IPS DF 6.9 (cell line): ENCODE results near the gene TUBGCP5.
A peak's percentile ranks its signal among the peaks of the same experiment; 100 is the strongest.

Experiments used
- DNase-seq: peaks from one replicate; pipeline ENCODE4 v3.0.0-alpha.2; 2013; ENCODE audit warnings: low read depth, low spot score
- H3K27ac ChIP-seq: one replicate; pipeline ENCODE4 v1.5.1; 2013; ENCODE audit warnings: low read length, control low read depth
- H3K27me3 ChIP-seq: 2 replicates; pipeline ENCODE4 v1.6.1; 2013; ENCODE audit warnings: mild to moderate bottlenecking, low read length; ENCODE audit not compliant: control insufficient read depth, insufficient read depth
- H3K36me3 ChIP-seq: 2 replicates; pipeline ENCODE4 v1.6.1; 2013; ENCODE audit warnings: low read length; ENCODE audit not compliant: control insufficient read depth, insufficient read depth
- H3K4me1 ChIP-seq: 2 replicates; pipeline ENCODE4 v1.6.1; 2013; ENCODE audit warnings: low read length; ENCODE audit not compliant: control insufficient read depth, insufficient read depth
- H3K4me3 ChIP-seq: 2 replicates; pipeline ENCODE4 v1.5.1; 2013; ENCODE audit warnings: mild to moderate bottlenecking, low read length
- H3K9me3 ChIP-seq: 2 replicates; pipeline ENCODE4 v1.6.1; 2013; ENCODE audit warnings: low read length, inconsistent platforms; ENCODE audit not compliant: control insufficient read depth, insufficient read depth
- WGBS: extraction: QIAGEN DNeasy Blood & Tissue Kit; methylation state at CpG from one replicate; pipeline ENCODE4 v1.1.7; 2013; ENCODE audit warnings: mixed read lengths, missing lambda C conversion rate; ENCODE audit not compliant: insufficient read length, insufficient coverage; 5-methylcytosine and 5-hydroxymethylcytosine counted together

TUBGCP5 gene

DNA sequence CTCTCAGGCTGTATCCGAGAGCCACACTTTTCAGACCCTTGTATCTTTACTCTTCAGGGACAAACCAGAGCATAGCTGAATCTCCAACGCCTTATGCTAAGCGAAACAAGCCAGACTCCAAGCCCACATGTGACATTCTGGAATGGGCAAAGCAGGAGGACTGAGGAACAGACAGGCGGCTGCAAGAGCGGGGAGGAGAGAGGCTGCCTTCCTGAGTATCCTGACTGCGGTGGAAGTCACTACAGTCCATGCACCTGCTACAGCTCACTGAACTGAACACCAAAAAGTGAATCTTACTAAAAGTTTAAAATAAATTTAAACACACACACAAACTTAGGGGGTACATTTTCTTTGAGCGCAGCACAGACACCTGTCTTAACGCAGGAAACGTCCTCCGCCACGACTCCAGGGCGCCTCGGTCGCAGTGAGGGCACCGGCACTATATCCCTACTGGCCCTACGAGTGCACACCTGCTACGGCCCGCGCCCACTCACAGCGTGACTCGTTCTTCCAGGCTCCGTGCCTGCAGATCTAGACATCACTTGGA is 60.6 kb downstream of the TUBGCP5 start:
- no CpG with 5 or more reads among the region's 22 CpGs for WGBS
- Histone ChIP-seq H3K9me3 (no peaks in the 10 kb centered on the region), H3K36me3 (no peaks in the 10 kb centered on the region), H3K4me1 (peaks cover 2% of the 10 kb centered on the region; the same call in 1 of the 2 replicates), H3K27me3 (peaks cover 11% of the 10 kb centered on the region), H3K4me3 (peak overlapping the region; percentile 100; the same call in 1 of the 2 replicates), H3K27ac (no peak overlapping the region)
- no peak for DNase-seq

DNA sequence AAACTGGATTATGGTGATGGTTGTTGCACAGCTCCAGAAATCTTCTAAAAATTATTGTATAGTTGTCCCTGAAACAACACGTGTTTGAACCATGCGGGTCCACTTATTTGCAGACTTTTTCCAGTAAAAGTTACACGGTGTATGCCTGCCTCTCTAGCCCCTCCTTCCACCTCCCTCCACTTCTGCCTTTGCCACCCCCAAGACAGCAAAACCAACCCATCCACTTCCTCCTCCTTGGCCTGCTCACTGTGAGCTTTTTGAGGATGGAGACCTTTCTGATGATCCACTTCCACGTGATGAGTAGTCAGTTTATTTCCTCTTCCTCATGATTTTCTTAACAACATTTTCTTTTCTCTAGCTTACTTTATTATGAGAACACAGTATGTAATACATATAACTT is 64.6 kb downstream of the TUBGCP5 start:
- H3K27ac ChIP-seq, result no peak overlapping the region
- no peak for DNase-seq
- H3K9me3 ChIP-seq, result no peaks in the 10 kb centered on the region
- no CpG with 5 or more reads among the region's 4 CpGs for WGBS
- no peaks in the 10 kb centered on the region for H3K36me3 ChIP-seq
- no peak overlapping the region for H3K4me3 ChIP-seq
- peaks cover 8% of the 10 kb centered on the region for H3K27me3 ChIP-seq
- no peaks in the 10 kb centered on the region; the same call in 1 of the 2 replicates for H3K4me1 ChIP-seq

DNA sequence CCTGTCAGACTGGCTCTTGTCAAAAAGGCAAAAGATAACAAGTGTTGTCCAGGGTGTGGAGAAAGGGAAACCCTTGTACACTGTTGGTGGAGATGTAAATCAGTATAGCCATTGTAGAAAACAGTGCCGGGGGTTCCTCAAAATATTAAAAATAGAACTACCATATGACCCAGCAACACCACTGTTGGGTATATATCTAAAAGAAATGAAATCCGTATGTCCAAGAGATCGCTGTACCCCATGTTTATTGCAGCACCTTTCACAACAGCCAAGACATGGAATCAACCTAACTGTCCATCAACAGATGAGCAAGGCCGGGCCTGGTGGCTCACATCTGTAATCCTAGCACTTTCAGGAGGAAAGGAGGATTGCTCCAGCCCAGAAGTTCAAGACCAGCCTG is 65.4 kb downstream of the TUBGCP5 start:
- DNase-seq, result no peak
- Histone ChIP-seq H3K36me3 (no peaks in the 10 kb centered on the region), H3K4me3 (no peak overlapping the region), H3K27ac (no peak overlapping the region), H3K27me3 (peaks cover 5% of the 10 kb centered on the region), H3K9me3 (no peaks in the 10 kb centered on the region), H3K4me1 (no peaks in the 10 kb centered on the region; the same call in 1 of the 2 replicates)
- no CpG with 5 or more reads among the region's 4 CpGs for WGBS

DNA sequence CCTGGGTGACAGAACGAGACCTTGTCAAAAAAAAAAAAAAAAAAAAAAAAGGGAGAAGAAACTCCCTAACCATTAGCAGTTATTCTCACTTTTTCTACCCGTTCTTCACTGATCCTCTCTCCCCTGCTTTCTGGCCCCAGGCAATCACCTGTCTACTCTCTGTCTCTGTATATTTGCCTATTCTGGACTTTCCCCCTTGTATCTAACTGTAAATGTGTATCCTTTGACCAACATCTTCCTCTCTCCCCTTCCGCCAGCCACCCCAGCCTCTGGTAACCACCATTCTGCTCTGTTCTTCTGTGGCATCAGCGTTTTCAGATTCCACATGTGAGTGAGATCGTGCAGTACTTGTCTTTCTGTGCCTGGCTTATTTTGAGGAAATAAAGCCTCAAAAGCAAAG is 66.1 kb downstream of the TUBGCP5 start:
- Histone ChIP-seq H3K27me3 (no peaks in the 10 kb centered on the region), H3K36me3 (no peaks in the 10 kb centered on the region), H3K4me3 (no peak overlapping the region), H3K4me1 (no peaks in the 10 kb centered on the region), H3K9me3 (no peaks in the 10 kb centered on the region), H3K27ac (no peak overlapping the region)
- DNase-seq, result no peak
- WGBS, result no CpG with 5 or more reads among the region's 5 CpGs

DNA sequence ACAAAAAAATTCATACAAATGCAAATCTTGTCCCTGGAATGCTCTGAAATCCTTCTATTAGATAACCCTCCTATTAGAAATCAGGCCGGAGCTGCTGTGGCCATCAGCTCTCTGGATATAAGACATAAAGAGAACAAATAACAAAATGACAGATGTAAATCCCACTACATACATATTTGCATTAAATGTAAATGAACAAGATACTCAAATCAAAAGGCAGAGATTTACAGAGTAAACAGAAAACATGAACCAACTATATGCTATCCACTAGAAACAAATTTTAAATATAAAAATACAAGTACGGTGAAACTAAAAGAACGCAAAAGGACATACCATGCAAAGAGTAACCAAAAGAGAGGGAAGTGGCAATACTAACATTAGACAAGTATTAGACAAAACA is 69.9 kb downstream of the TUBGCP5 start:
- Histone ChIP-seq H3K4me1 (no peaks in the 10 kb centered on the region), H3K4me3 (no peak overlapping the region), H3K27me3 (no peaks in the 10 kb centered on the region), H3K27ac (no peak overlapping the region), H3K36me3 (no peaks in the 10 kb centered on the region), H3K9me3 (no peaks in the 10 kb centered on the region)
- no CpG with 5 or more reads among the region's 3 CpGs for WGBS
- DNase-seq, result no peak

DNA sequence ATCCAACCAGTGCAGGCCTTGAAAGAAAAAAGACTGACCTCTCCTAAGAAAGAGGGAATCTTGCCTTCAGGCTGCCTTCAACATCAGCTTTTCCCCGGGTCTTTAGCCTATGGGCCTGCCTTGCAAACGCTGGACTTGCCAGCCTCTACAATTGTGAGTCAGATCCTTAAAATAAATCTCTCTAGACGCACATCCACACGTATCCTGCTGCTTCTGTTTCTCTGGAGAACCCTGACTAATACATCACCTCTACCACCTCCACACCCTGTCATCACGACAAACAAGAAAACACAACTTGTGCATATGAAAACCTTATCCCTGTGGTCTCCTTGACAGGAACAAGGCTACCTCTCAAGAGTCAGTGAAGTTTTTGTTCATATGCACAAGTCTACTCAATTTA is 71.0 kb downstream of the TUBGCP5 start:
- H3K27me3 ChIP-seq, result no peaks in the 10 kb centered on the region
- WGBS, result no CpG with 5 or more reads among the region's 5 CpGs
- DNase-seq, result no peak

DNA sequence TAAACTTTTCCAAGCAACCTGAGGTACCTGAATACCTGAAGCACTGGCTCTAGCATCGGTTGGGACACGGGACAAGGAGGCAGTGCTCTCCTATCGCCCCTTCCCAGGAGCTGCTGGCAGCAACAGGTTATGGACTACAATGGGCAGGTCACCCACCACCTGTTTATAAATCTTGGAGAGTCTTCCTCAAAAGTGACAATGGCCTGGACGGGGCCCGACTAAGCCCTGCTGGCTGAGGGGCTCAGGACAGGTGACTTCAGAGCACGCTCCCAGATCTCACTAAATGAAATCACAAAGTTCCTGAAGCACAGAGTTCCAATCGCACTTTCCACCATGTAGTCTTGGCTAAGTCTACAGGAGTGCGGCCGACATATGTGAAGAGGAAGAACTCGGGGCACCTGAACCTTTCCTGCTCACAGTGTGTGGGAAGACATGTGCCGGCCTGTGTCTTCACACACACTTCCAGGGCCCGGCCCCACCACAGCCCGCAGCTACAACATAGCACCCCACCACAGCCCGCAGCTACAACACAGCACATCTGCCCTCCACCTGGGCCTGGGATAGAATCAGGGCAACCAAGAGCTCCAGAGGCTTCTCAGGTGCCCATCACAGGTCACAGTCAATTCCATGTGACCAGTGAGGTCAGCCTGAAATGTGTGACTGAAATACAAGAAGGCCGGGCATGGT is 72.1 kb downstream of the TUBGCP5 start:
- H3K27me3 ChIP-seq, result no peaks in the 10 kb centered on the region
- H3K4me1 ChIP-seq, result no peaks in the 10 kb centered on the region
- WGBS, result no CpG with 5 or more reads among the region's 15 CpGs
- H3K4me3 ChIP-seq, result no peak overlapping the region
- no peaks in the 10 kb centered on the region for H3K36me3 ChIP-seq
- DNase-seq, result no peak
- no peaks in the 10 kb centered on the region for H3K9me3 ChIP-seq
- H3K27ac ChIP-seq, result no peak overlapping the region

More for the DNA sequence above, 71.0 kb downstream of the TUBGCP5 start:
- H3K4me1 ChIP-seq, result no peaks in the 10 kb centered on the region
- no peaks in the 10 kb centered on the region for H3K9me3 ChIP-seq
- no peak overlapping the region for H3K27ac ChIP-seq
- no peaks in the 10 kb centered on the region for H3K36me3 ChIP-seq
- no peak overlapping the region for H3K4me3 ChIP-seq

DNA sequence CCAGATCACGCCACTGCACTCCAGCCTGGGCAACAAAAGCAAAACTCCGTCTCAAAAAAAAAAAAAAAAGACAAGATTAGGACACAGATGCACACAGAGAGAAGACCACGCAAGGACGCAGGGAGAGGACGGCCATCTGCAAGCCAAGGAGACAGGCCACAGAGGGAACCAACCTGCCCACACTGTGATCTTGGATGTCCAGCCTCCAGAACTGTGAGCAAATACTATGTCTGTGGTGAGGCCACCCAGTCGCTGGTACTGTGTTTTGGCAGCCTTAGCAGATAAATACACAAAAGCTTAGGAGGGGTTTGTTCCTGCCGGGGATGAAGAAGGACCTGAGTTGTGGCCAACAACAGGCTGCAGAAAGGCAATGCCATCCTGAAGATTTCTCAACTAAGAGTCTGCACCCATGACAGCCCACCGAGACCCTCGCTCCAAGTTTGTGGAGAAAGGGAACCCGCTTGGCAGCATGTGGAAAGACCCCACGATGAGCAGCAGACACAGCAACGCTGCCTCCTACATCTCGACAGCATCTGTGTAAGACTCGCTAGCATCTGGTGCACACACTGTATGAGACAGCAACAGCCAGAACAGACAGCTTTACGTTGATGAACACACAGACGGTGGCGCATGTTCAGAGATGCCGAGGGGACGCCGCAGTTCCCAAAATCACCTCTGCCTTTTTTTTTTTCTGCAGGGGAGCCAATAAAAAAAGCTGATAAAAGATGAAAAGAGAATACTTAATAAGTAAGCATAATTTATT is 72.9 kb downstream of the TUBGCP5 start:
- no peak overlapping the region for H3K27ac ChIP-seq
- no peak overlapping the region for H3K4me3 ChIP-seq
- H3K9me3 ChIP-seq, result no peaks in the 10 kb centered on the region
- no CpG with 5 or more reads among the region's 20 CpGs for WGBS
- H3K36me3 ChIP-seq, result no peaks in the 10 kb centered on the region
- H3K27me3 ChIP-seq, result no peaks in the 10 kb centered on the region
- H3K4me1 ChIP-seq, result no peaks in the 10 kb centered on the region
- DNase-seq, result no peak

DNA sequence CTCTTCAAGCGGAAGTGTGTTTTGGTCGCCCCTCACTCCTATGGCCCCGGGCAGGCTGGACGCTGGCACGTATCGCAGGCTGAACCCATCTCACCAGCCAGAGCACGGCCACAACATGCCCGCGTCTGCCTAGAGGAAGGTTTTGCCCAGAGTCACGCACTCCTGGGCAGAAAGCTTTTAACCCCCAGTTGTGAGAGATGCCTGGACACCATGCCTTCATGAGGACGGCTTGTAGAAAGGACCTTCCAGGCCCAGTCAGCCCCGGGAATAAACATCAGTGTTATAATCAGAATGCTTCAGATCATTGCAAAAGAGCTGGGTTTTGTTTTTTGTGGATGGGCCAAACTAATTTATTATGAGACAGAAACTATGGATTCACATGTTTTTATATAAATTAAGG is 75.7 kb downstream of the TUBGCP5 start:
- no peak overlapping the region for H3K27ac ChIP-seq
- H3K36me3 ChIP-seq, result no peaks in the 10 kb centered on the region
- DNase-seq, result no peak

DNA sequence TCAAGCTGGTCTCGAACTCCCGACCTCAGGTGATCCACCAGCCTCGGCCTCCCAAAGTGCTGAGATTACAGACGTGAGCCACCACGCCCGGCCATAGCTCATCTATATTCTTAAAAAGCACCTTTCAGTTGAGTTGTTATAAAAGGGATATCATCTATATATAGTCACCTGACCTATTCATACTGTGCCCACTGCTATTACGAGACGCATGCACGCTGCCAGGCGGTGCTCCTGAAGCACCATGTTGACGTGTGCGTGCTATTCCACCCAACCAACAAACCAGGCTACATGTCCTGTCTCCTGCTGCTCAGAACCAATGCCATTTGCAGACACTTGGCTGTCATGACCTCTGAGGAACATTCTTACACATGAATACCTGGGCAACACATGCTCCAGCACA is 76.8 kb downstream of the TUBGCP5 start:
- Histone ChIP-seq H3K36me3 (no peaks in the 10 kb centered on the region), H3K9me3 (no peaks in the 10 kb centered on the region), H3K27ac (no peak overlapping the region), H3K4me3 (no peak overlapping the region), H3K27me3 (no peaks in the 10 kb centered on the region), H3K4me1 (no peaks in the 10 kb centered on the region; the same call in 1 of the 2 replicates)
- WGBS, result no CpG with 5 or more reads among the region's 12 CpGs
- no peak for DNase-seq

More for the DNA sequence above, 75.7 kb downstream of the TUBGCP5 start:
- Histone ChIP-seq H3K9me3 (no peaks in the 10 kb centered on the region), H3K27me3 (no peaks in the 10 kb centered on the region), H3K4me1 (no peaks in the 10 kb centered on the region; the same call in 1 of the 2 replicates), H3K4me3 (no peak overlapping the region)
- no CpG with 5 or more reads among the region's 12 CpGs for WGBS
